KG1 (cell line): Measurements from ENCODE around the gene OLFM1.
"Not testable (repeated sequence)": the region's sequence is repeated elsewhere in the genome, so short reads cannot be mapped to it uniquely, and the experiment has no call there.

Source experiments
- DNase-seq: peaks from one replicate; lab custom pipeline; 2025; lab: John Stamatoyannopoulos, UW

The OLFM1 gene

GRCh38 chr9:135152614-135153334, 65.3 kb downstream of the OLFM1 start:
- no peak for DNase-seq

- DNase-seq = no peak
Measured at GRCh38 chr9:135154050-135154615, 66.7 kb downstream of the OLFM1 start.

DNA sequence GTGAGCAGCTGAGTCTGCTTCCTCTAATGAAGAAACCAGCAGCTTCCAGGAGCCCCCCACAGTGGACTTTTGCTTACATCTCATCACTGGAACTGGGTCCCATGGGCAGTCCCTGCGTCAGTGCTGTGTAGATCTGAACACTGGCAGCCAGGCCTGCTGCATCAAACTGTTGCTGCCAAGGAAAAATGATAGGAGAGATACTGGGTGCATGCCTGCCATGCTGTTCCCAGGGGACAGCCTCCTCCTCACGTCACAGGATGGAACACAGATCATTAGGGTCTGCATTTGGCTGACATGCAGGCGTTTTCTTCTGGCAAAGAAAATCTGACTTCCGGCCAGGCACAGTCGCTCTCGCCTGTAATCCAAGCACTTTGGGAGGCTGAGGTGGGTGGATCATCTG, 67.9 kb downstream of the OLFM1 start:
- no peak for DNase-seq

DNA sequence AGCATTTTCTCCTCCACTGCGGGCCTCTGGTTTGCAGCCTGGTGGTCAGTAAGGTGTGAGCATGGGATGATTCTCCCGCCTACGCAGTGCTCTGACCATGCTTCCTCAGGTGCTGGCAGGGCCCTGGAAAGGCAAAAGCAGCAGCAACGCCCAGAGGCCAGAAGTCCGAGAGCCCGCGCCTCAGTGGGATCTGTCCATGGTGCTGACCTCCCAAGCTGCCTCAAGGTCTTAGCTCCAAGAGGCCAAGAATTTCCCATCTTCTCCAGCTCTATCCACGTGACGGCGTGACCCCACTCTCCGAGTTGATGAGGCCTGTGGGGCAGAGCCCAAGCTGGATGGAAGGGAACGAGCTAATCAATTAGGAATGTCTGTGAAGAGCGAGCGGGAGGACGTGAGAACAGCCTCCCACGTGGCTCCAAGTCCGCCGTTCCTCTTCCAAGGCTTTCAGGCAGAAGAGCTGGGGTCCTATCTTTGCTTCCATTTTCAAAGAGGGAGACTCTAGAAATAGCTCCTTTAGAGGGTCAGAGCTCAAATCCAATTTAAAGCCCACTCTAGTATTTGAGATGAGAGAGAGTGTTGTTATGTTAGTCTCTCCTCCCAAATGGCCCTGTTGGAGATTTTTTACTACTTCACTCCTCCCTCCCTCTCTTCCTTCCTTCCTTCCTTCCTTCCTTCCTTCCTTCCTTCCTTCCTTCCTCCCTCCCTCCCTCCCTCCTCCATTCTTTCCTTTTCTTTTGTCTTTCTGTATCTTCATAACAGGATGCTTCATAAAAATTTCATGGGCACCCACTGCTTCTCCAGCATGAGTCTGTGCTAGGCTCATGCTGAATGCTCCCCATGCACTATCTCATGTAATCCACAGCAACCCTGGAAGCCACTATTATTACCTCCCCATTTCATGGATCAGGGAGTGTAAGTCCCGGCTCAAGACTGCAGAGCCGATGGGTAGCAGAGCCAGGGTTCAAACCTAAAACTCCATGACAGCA, 69.3 kb downstream of the OLFM1 start:
- peak; percentile 19 for DNase-seq

DNA sequence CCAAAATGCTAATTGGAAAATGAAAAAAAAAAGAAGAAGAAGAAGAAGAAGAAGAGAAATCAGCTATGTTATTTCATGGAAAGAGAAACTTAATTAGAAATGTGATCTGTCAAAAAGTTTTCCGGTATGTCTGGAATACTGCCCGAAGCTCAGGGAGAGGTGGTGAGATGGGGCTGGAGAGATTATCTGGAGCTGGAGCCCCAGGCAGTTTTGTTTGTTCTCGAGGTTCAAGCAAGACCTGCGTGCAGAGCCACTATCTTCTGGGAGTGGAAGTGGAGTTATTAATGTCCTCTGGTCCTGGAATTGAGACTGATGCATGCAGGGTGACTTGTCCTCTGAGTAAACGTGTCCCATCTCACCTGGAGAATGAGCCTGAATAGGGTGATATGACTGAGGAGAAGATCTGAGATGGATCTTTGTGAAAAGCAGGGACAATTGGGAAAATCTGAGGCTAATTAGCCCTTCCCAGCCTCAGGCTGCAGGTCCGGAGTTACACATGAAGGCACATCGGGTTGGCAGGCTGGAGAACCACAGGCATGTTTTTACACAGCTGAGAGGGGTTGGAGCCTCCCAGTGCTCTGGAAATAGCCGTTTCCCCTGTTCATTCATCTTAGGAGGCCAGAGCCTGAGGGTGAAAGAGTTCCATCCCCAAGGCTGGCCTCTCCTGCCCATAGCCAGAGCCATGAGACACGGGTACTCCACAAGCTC, 70.5 kb downstream of the OLFM1 start:
- no peak for DNase-seq

GRCh38 chr9:135158564-135158937, 71.1 kb downstream of the OLFM1 start:
- DNase-seq = no peak

DNA sequence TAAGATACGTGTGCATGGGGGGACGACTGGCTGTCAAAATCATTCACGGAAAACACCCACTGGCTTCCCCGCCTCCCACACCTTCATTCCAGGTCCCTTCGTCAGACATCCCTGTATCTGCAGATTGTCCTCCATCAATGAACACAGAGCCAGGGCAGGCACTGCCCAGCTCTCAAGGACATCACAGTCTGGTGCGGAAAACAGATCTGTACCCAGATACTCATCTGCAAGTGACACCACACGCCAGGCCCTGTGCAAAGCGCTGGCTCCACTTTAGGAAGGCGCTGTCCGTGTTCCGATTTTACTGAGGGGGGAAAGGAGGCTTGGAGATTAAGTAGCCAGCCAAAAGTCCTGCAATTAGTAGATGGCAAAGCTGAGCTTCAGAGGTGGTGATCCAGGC, 72.3 kb downstream of the OLFM1 start:
- DNase-seq = no peak

GRCh38 chr9:135160862-135161261, 73.4 kb downstream of the OLFM1 start:
- no peak for DNase-seq

- DNase-seq = not testable (repeated sequence)
Measured at GRCh38 chr9:135162599-135162998, 75.1 kb downstream of the OLFM1 start.

DNA sequence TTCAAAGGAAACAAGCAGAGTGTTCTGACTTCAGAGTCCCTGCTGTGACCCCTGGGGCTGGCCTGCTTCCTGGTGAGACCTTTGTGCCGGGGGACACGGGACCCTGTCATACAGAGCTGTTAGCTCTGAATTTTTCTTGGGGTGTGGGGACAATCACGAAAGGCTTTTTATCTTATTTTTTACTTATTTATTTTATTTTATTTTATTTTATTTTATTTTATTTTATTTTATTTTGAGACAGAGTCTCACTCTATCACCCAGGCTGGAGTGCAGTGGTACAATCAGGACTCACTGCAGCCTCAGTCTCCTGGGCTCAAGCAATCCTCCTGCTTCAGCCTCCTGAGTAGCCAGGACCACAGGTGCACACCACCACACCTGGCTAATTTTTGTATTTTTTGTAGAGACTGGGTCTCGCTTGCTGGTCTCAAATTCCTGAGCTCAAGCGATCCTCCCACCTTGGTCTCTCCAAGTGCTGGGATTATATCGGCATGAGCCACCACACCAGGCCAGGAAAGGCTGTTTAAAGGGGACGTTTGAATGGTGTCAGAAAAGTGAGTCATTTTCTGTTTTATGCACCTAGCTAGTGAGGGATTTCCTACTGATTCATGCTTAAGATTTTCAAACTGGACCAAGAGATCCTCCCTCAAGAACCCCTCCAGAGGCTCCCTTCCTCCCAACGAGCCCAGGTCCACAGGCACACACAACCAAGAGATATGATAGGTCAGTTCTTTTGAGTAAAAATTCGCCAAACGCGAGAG, 75.7 kb downstream of the OLFM1 start:
- DNase-seq = no peak

- no peak for DNase-seq
Measured at GRCh38 chr9:135164036-135164435, 76.6 kb downstream of the OLFM1 start.

DNA sequence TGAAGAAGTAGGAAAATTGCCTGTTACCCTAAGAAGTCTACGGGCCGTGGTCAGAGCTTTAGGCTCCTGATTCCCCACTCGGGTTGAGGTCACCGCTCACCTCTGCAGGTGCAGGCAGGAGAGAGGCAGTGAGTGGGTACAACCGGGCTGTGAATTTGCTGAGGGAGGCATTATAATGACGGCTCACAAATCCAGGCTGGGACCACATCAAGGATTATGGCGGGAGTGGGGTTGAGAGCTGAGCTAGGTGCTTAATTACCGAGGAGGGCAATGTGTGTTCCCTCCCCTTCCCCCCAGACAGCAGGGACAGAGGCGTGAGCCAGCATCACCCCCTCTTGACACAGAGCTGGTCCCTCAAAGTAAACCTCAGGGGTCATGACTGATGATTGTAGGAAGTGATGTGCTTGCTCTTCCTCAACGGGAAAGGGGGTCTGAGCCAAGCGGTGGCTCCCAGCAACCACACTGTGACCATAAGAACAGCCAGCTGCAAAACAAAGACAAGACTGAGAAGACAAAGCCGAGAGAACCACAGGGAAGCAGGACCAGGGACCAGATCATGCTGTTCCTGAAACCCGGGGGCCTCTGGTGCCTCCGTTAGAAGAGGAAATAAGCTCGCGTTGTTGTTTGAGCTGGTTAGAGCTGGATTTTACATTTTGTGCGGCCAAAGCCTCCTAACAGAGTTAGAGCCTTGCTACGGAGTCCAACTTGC, 77.7 kb downstream of the OLFM1 start:
- no peak for DNase-seq

DNA sequence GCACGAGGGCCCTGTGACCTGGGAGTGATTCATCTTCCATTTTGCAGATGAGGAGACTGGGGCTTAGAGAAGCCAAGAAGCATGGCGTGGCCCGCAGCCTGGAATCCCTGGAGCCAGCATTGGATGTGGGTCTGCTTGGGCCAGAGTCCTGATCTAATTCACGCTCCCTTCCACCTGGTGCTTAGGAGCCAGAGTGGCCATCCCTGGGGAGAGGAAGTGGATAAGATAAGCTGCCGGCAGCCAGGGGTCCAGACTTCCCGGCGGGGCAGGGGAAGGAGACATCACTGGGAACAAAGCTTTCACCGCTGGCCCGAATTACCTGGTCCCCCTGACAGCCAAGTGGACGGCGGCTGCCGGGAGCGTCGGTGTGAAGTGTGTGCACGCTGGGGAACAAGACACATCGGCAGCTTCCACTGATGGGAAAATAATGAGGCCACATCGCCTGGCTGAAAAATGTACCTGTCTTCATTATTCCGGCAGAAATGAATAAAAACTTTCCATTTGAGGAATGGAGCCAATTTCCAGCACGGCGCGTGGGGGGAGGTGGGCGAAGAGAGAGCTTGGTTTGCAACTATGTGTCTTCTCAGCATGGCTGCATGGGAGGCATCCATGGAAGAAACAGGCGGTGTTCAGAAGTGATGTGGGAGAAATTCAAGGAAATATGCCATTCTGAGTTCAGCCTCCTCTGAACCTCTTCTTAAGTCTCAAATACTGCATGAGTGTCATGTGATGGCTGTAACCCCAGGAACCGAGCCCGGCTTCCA, 78.5 kb downstream of the OLFM1 start:
- no peak for DNase-seq

- no peak for DNase-seq
Measured at GRCh38 chr9:135166565-135166964, 79.1 kb downstream of the OLFM1 start.

DNA sequence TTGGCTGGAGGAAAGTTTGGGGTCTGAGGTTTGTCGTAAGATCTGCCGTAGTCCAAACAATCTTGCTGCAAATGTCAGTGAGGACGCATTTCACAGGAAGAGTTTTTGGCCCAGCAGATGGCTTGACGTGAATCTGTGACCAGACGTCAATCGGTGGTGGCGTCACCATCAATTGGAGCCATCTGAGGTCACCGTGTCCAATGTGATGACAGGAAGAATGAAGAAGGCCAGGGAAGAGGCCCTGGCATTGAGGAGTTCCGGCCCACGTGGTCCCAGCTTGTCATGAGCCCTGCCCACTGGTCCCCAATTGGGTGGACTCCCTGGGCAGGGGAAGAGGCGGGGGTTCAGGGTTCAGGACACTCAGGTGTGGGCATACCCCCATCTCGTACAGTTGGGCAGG, 79.9 kb downstream of the OLFM1 start:
- no peak for DNase-seq

- DNase-seq = no peak
Measured at GRCh38 chr9:135167849-135168655, 80.6 kb downstream of the OLFM1 start.

DNA sequence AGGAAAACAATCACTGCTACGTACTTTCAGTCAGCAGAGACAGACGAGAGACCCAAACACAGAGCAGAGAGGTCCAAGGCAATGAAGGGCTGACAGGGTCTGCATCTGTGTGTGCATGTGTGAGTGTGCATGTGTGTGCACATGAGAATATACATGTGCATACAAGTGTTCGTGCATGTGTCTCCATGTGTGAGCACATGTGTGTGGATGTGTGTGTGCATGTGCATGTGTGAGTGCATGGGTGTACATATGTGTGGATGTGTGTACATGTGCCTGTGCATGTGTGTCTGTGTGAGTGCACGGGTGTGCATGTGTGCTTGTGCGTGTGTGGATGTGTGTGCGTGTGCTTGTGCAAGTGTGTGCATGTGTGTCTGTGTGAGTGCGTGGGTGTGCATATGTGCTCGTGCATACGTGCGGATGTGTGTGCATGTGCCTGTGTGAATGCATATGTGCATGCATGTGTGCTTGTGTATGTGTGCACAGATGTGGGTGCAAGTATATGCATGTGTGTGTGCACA, 82.3 kb downstream of the OLFM1 start:
- DNase-seq = no peak

DNA sequence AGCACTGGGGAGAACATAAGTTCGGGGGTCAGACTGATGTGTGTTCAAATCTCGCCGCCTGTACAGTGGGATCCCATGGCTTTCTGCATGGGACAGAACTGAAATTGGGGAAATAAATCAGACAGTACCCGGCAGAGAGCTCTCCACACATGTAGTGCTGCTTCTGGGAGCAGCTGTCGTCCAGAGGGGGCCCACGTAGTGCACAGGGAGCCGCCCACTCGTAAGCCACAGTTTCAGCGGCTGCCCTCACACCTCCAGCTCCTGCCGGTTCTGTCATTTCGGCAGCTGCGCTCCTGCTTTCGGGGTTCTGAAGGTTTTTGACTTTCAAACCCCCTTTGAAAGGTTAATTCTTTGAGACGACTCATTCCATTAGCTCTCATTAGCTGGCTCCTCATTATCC, 83.1 kb downstream of the OLFM1 start:
- DNase-seq = no peak
